GM19468 (cell line): ENCODE measurements around the gene TBC1D22A.

Experiments used
- ATAC-seq: cut with Tn5 transposase; IDR thresholded peaks from one replicate; pipeline ENCODE4 v1.9.1; 2021; ENCODE audit warnings: mild to moderate bottlenecking, moderate library complexity, moderate number of reproducible peaks; ENCODE audit not compliant: unreplicated experiment; ENCODE audit errors: extremely low read depth

TBC1D22A gene

GRCh38 chr22:47148956-47149728, 386.7 kb downstream of the TBC1D22A start:
- ATAC-seq: no peak

DNA sequence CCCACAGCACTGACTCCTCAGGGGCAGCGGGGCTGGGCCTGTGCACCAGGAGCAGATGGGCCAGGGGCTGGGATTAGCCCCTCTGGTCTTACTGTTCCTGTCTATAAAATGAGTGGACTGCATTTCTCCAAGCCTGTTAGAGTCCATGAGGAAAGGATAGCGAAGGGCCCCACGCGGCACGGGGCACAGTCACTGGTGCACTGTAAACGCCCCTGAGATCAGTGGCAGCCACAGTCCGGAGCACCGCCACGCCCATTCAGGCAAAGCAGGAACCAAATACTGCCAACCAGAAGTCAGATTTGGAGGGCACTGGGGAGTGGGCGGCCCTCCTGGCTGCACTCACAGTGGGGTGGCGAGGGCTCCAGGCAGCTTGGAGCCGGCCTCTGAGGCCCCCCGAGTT, 387.5 kb downstream of the TBC1D22A start:
- no peak for ATAC-seq

DNA sequence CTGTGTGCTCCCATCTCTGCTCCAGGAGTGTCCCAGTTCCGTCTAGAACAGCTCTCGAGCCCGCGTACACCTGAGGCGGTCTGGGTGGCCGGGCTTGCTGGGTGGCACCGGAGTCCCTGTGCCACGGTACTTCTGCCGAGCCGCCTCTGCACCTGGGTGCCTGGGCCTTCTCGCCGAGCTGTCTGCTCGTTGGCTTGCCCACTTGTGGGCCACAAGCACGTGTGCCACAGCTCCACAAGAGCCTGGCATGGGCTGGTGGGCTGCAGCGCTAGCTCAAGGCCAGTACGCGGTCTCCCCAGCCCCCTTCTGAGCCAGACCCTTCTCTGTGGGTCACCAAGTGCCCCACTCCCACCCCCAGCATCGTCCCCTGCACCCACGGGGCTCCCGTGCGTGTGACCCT, 388.0 kb downstream of the TBC1D22A start:
- ATAC-seq: no peak

GRCh38 chr22:47151064-47151463, 388.6 kb downstream of the TBC1D22A start:
- no peak for ATAC-seq

DNA sequence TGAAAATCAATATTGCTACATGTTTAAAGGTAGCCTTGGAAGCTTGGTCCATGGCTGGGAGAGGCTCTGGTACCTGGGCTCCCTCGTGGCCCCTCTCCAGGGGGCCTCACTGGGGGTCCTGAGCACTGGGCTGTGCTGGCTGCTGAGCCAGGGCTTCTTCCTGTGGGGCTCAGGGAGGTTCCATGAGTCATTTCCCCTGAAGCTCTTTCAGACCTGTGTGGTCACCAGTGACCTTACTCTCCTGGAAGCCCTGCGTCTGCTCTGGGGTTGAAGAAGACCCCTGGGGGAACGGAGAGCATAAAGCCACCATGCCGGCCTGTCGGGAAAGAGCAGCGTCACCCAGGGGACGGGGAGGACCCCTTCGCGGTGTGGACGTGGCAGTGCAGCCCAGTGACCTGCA, 389.0 kb downstream of the TBC1D22A start:
- no peak for ATAC-seq

GRCh38 chr22:47152236-47152635, 389.8 kb downstream of the TBC1D22A start:
- ATAC-seq: no peak

- no peak for ATAC-seq
Observed at GRCh38 chr22:47152938-47153337, 390.5 kb downstream of the TBC1D22A start.

DNA sequence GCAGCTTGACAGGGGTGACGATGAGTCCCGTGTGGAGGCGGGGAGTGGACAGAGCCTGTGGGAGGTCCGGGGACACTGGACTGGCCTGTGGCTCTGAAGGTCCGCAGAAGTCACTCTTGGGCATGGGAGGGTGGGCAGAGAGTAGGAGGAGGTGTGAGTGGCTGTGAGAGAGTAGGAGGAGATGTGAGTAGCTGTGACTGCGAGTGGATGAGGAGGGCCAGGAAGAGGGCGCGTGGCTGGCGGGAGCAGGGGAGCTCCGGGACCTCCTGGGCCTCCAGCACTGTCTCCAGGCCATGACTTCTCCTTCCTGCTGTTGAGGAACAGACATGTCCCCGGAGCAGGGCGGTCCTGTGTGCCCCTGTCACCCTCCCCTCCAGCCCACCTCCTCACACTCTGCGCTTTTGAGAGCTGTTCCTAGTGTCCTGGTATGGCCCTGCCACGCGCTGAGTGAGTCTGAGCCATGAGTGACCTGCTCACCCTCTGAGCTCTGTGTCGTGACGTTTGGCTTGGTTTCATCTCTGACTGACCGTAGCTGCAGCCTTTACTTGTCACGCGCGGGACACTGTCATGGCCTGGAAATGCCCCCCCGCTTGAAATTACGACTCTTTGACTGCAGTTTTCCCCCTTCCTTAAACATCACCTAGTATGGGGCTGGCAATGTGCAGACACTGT, 391.5 kb downstream of the TBC1D22A start:
- ATAC-seq: no peak

DNA sequence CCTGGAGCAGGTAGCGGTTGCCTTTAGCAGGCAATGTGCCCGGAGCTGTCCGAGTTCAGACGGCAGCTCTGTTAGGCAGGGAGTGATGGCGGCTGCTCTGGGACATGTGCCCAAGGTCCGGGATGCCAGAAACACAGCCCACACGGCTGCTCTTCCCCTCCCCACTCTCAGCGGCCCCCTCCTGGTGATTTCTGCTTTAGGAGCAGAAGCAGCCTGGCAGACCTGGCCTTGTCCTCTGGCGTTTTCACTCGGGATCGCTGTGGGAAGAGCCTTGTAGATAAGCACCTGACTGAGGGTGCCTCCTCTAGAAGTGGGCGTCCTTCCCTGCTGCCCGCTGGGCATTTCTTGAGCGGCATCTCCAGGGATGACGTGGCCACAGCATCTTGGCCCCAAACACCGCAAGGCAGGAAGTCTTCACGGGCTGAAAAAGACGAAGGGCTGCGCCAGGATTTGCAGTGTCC, 392.2 kb downstream of the TBC1D22A start:
- ATAC-seq: no peak

GRCh38 chr22:47155131-47155885, 392.9 kb downstream of the TBC1D22A start:
- no peak for ATAC-seq

DNA sequence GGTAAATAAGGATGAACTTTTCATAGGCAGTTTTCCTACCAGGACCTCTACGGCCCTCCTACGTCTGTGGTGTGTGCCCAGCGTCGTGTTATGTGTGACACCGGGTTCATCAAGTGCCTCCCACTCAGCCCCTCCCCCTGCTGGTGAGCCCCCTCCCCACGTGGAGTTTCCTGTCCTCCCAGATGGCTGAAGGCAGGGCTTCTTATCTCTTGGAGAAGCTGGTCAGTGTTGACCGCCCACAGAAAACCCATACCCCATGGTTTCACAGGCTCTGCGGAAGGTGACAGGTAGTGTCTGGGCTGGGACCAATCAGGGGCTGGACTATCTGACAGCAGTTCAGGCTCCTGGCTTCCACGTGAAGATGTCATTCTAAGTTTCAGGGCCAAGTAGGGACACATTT, 393.5 kb downstream of the TBC1D22A start:
- no peak for ATAC-seq

DNA sequence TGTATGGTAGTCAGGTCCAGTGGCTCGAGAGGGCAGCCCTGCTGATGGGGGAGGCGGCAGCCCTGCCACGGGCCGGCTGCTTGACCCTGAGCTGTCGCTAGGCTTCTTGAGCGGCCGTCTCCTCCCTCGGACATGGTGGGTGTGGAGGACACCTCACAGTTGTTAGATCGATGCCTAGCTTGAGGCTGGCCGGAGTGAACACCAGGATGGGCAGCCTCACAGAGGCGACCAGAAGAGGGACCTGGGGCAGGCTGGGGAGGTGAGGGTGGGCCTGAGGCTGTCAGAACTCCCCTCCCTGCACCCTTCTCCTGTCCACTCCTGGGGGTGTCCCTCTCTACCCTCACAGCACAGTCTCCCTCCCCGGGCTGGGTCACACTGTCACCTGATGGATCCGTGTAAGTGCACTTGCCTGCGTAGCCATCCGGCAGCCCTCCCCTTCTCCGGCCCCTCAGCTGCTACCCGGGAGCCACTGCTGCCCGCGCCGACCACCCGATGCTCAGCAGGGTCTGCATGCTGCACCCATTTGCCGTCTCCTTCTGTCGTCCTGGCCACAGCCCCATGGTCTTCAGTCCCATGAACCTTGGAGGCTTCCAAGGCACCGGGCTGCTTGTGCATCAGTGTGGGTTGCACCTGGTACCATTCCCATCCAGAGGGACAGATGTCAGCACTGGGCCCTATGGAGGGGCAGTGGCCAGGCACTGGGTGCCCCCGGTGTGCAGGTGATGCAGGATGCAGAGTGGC, 394.1 kb downstream of the TBC1D22A start:
- ATAC-seq: no peak

DNA sequence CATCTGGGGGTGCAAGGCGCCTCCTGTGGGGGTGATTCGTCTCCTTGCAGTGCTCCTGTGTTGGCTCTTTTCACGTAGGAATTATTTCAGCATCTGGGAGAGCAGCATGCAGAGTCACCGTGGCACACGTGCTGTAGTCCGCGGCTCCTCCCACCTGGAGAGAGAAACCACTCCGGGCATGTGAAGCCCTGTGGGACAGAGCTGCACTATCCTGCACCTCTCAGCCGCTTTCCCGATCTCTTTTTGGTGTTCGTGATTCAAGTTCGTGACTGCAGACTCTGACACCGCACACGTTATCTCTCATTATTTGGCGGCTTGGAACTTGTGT, 394.6 kb downstream of the TBC1D22A start:
- no peak for ATAC-seq

- ATAC-seq: no peak
Observed at GRCh38 chr22:47157486-47158270, 395.2 kb downstream of the TBC1D22A start.

- ATAC-seq: no peak
Observed at GRCh38 chr22:47158457-47158856, 396.0 kb downstream of the TBC1D22A start.

DNA sequence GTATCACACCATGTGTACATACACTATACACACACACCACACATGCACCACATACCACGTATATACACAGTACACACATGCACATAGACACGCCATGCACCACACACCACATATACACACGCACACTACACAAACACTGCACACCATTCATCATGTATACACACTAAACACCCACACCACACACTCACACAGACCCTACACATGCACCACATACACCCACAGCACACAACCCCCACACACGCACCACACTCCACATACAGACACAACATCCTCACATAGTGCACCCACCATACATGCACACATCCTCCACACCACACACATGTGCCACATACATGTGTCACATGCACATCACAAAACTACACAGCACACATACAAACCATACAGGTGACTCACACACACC, 397.1 kb downstream of the TBC1D22A start:
- no peak for ATAC-seq

- ATAC-seq: no peak
Observed at GRCh38 chr22:47160141-47160541, 397.7 kb downstream of the TBC1D22A start.

DNA sequence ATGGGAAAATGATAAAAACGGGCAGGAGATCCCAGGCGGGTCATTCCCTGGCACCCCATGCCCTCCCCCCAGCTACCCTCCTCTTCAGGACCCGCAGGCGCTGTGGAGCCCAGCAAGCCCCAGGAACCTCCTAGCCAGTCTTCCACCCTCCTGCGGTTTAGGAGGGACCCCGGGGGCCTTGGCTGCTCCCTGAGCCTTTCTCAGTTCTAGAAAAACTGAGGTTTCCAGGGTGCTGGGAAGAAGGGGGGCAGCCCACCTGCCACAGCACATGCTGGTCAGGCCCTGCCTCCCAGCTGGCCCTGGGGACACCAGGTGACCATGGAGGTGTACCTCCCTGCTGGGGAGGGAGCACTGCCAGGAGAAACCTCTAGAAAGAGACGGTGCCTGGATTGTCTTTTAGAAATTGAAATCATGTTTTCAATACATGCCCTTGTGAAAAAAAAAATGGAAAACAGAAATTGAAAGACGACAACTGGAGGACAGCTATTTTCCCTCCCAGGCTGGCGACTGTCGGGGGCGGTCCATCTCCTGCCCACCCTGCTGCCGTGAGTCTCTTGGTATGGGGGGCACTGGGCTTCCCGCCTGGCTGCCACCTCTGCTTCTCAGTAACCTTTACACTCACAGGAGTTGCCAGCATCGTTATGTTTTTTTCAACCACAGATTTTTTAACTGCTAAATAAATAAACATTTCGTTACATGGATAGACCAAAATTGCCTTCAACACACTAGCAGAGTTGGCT, 398.5 kb downstream of the TBC1D22A start:
- no peak for ATAC-seq

GRCh38 chr22:47161631-47162030, 399.2 kb downstream of the TBC1D22A start:
- no peak for ATAC-seq
